HCT116 (cell line): ENCODE results near the gene TJP2. TPM values are rescaled to one million over a fixed set of nuclear protein-coding genes. Genes with fewer than 3 reads are reported as not detected.

Experiments used
- ATAC-seq: fragments of 200-7000 bp; cut with Tn5 transposase; 2 replicates; pipeline ENCODE4 v1.9.1; 2020; ENCODE audit warnings: mild to moderate bottlenecking, moderate library complexity
- BruUV-seq: library from RNA; stranded (reverse); fragments of 400-500 nt; replicated peaks from 2 replicates; lab custom pipeline; 2021; lab: Mats Ljungman, UMichigan
- CTCF ChIA-PET: fragments of 300-600 bp; sonication (Branson Sonifier 250); formaldehyde crosslinking; loops from one replicate; lab custom pipeline; 2021; ENCODE audit warnings: antibody characterized with exemption; lab: Charles Lee
- POLR2A ChIA-PET: fragments of 300-600, 350-600 bp; sonication (Branson Sonifier 250); formaldehyde crosslinking; loops from one replicate; lab custom pipeline; 2021; ENCODE audit warnings: antibody characterized with exemption; lab: Charles Lee
- RAD21 ChIA-PET, 2 experiments: fragments of 300-600 bp; sonication (Branson Sonifier 250); formaldehyde crosslinking; loops; one replicate each; lab custom pipeline; 2023; ENCODE audit warnings: low total read pairs in 2 of 2; ENCODE audit not compliant: uncharacterized antibody in 2 of 2, unreplicated experiment in 2 of 2, low non-redundant PET in 1 of 2; lab: Charles Lee
- DNase-seq: peaks from one replicate; pipeline ENCODE4 v3.0.0-alpha.2; 2010; ENCODE audit warnings: low read depth, low spot score
- H2AFZ ChIP-seq: fragments of 200-600 bp; shearing (Covaris generic), sonication (generic); 2 replicates; pipeline ENCODE4 v1.6.1; 2017; ENCODE audit warnings: low read depth, mixed run types, mixed read lengths, antibody characterized with exemption, low read length; ENCODE audit not compliant: poor library complexity, severe bottlenecking
- H3K27ac ChIP-seq: 2 replicates; pipeline ENCODE4 v1.5.1; 2012; ENCODE audit warnings: low read depth, low read length
- H3K27me3 ChIP-seq: fragments of 200-600 bp; sonication (generic); 2 replicates; pipeline ENCODE4 v1.6.1; 2016; ENCODE audit warnings: mixed run types, low read length, mixed read lengths; ENCODE audit not compliant: insufficient read depth
- H3K36me3 ChIP-seq, 2 experiments: fragments of 200-500 bp in 1 of 2; fragments of 200-600 bp in 1 of 2; sonication (Bioruptor generic) in 1 of 2; sonication (generic) in 1 of 2; 2 replicates each; pipeline versions ENCODE4 v1.5.1 to v1.6.1; 2014 to 2016; ENCODE audit warnings: low read length in 2 of 2, inconsistent platforms in 1 of 2, mixed read lengths in 1 of 2, mixed run types in 1 of 2; ENCODE audit not compliant: insufficient read depth in 2 of 2, control insufficient read depth in 1 of 2
- H3K4me1 ChIP-seq, 2 experiments: fragments of 200-600 bp in 1 of 2; sonication (generic) in 1 of 2; 2 replicates each; pipeline versions ENCODE4 v1.5.1 to v1.6.1; 2012 to 2017; ENCODE audit warnings: low read length in 2 of 2, inconsistent platforms in 1 of 2, mild to moderate bottlenecking in 1 of 2, mixed read lengths in 1 of 2, mixed run types in 1 of 2, moderate library complexity in 1 of 2; ENCODE audit not compliant: insufficient read depth in 2 of 2, control insufficient read depth in 1 of 2
- H3K4me2 ChIP-seq: fragments of 200-600 bp; sonication (generic); 2 replicates; pipeline ENCODE4 v1.6.1; 2017; ENCODE audit warnings: mixed run types, low read length, mixed read lengths
- H3K4me3 ChIP-seq, 2 experiments: fragments of 200-600 bp in 1 of 2; sonication (generic) in 1 of 2; replicated peaks in 1 of 2; 2 replicates each; pipeline ENCODE4 v1.5.1; 2011 to 2016; ENCODE audit warnings: low read length in 2 of 2, control low read depth in 1 of 2, low read depth in 1 of 2, mild to moderate bottlenecking in 1 of 2, mixed read lengths in 1 of 2, mixed run types in 1 of 2
- H3K79me2 ChIP-seq: fragments of 200-600 bp; sonication (generic); 2 replicates; pipeline ENCODE4 v1.6.1; 2017; ENCODE audit warnings: mild to moderate bottlenecking, mixed run types, low read length, moderate library complexity, mixed read lengths; ENCODE audit not compliant: insufficient read depth
- H3K9ac ChIP-seq: fragments of 200-600 bp; sonication (generic); 2 replicates; pipeline ENCODE4 v1.6.1; 2016; ENCODE audit warnings: low read length, mixed read lengths
- H3K9me2 ChIP-seq: fragments of 200-600 bp; sonication (generic), shearing (Covaris generic); 2 replicates; pipeline ENCODE4 v1.6.1; 2017; ENCODE audit warnings: mixed run types, mild to moderate bottlenecking, moderate library complexity; ENCODE audit not compliant: insufficient read depth
- H3K9me3 ChIP-seq, 2 experiments: fragments of 200-500 bp in 1 of 2; fragments of 200-600 bp in 1 of 2; sonication (Bioruptor generic) in 1 of 2; sonication (generic) in 1 of 2; 2 replicates each; pipeline ENCODE4 v1.6.1; 2014 to 2017; ENCODE audit warnings: low read length in 2 of 2, mixed read lengths in 2 of 2, inconsistent platforms in 1 of 2, low read depth in 1 of 2, mild to moderate bottlenecking in 1 of 2, mixed run types in 1 of 2, moderate library complexity in 1 of 2; ENCODE audit not compliant: control insufficient read depth in 1 of 2, insufficient read depth in 1 of 2
- H4K20me1 ChIP-seq: fragments of 200-600 bp; sonication (generic), shearing (Covaris generic); 2 replicates; pipeline ENCODE4 v1.6.1; 2017; ENCODE audit warnings: mixed run types, mild to moderate bottlenecking, moderate library complexity; ENCODE audit not compliant: insufficient read depth
- ATF3 ChIP-seq: IDR thresholded peaks from 2 replicates; pipeline ENCODE4 v1.6.1; 2012
- CTCF ChIP-seq, 3 experiments: fragments of 200-600 bp in 1 of 3; sonication (generic) in 1 of 3; IDR thresholded peaks in 2 of 3; conservative IDR thresholded peaks in 1 of 3; 2 replicates each; pipeline ENCODE4 v1.5.1; 2012 to 2017; ENCODE audit warnings: low read depth in 2 of 3, low read length in 2 of 3, antibody characterized with exemption in 1 of 3, borderline replicate concordance in 1 of 3, control low read depth in 1 of 3, mild to moderate bottlenecking in 1 of 3, mixed read lengths in 1 of 3, mixed run types in 1 of 3, moderate library complexity in 1 of 3; ENCODE audit not compliant: insufficient read depth in 1 of 3
- ELF1 ChIP-seq: IDR thresholded peaks from 2 replicates; pipeline ENCODE4 v1.6.1; 2012; ENCODE audit warnings: low read depth, borderline replicate concordance
- EZH2 ChIP-seq: fragments of 200-600 bp; sonication (generic); IDR thresholded peaks from 2 replicates; pipeline ENCODE4 v1.6.1; 2017; ENCODE audit warnings: antibody characterized with exemption, mixed run types
- EZH2phosphoT487 ChIP-seq: fragments of 200-600 bp; IDR thresholded peaks from 2 replicates; pipeline ENCODE4 v1.6.1; 2018; ENCODE audit warnings: antibody characterized with exemption, borderline replicate concordance
- FOSL1 ChIP-seq: IDR thresholded peaks from 2 replicates; pipeline ENCODE4 v1.6.1; 2012; ENCODE audit warnings: low read depth
- JUND ChIP-seq: IDR thresholded peaks from 2 replicates; pipeline ENCODE4 v1.6.1; 2012
- MAX ChIP-seq: IDR thresholded peaks from 2 replicates; pipeline ENCODE4 v1.6.1; 2012
- POLR2A ChIP-seq: IDR thresholded peaks from 2 replicates; pipeline ENCODE4 v1.7.0; 2011; ENCODE audit warnings: borderline replicate concordance; ENCODE audit not compliant: insufficient read depth, insufficient read length; ENCODE audit errors: extremely low read depth
- POLR2AphosphoS5 ChIP-seq: IDR thresholded peaks from 2 replicates; pipeline ENCODE4 v1.6.1; 2011; ENCODE audit warnings: mild to moderate bottlenecking, low read depth, low read length, moderate library complexity
- RAD21 ChIP-seq: IDR thresholded peaks from 2 replicates; pipeline ENCODE4 v1.6.1; 2012; ENCODE audit warnings: low read depth, mild to moderate bottlenecking
- REST ChIP-seq: IDR thresholded peaks from 2 replicates; pipeline ENCODE4 v1.6.1; 2012; ENCODE audit warnings: low read depth
- SIN3A ChIP-seq: IDR thresholded peaks from 2 replicates; pipeline ENCODE4 v1.6.1; 2012; ENCODE audit warnings: low read depth
- SP1 ChIP-seq: IDR thresholded peaks from 2 replicates; pipeline ENCODE4 v1.6.1; 2012; ENCODE audit warnings: low read depth
- ZFX ChIP-seq: fragments of 450-650 bp; IDR thresholded peaks from 2 replicates; pipeline ENCODE4 v1.6.1; 2017
- ZNF274 ChIP-seq: fragments of 200-500 bp; sonication (Bioruptor generic); IDR thresholded peaks from 2 replicates; pipeline ENCODE4 v1.6.1; 2014; ENCODE audit warnings: mild to moderate bottlenecking, low read depth, low read length, inconsistent platforms
- intact Hi-C: fragments of 100-400 bp; cut with micrococcal nuclease; formaldehyde crosslinking; loops from 2 replicates; pipeline ENCODE4 v1.10.0; 2022
- total RNA-seq: library from RNA; stranded (reverse); gene quantifications from one replicate; pipeline ENCODE4 v1.2.1, GENCODE V29; 2021; ENCODE audit not compliant: unreplicated experiment

The TJP2 gene
- total RNA-seq, 1 experiment from 2014 or later, result 39.7 TPM

GRCh38 chr9:69218166-69218565 lies 44.1 kb downstream of the TJP2 start:
- no TSS peak for BruUV-seq
- Histone ChIP-seq H3K9me3 (no peaks in the 10 kb centered on the region), H3K36me3 (no peaks in the 10 kb centered on the region), H3K9ac (no peak overlapping the region), H3K4me2 (no peak overlapping the region), H3K4me3 (no peak overlapping the region), H3K27ac (no peak overlapping the region), H3K9me2 (no peaks in the 10 kb centered on the region), H4K20me1 (no peaks in the 10 kb centered on the region), H2AFZ (no peak overlapping the region), H3K79me2 (no peaks in the 10 kb centered on the region), H3K4me1 (no peaks in the 10 kb centered on the region), H3K27me3 (no peaks in the 10 kb centered on the region)
- ATAC-seq, result no peak
- TF ChIP-seq MAX (no peak), ZFX (no peak), POLR2A (no peak), EZH2 (no peak), CTCF (IDR thresholded peaks at IDR 0.05 in 2 of 3, conservative IDR thresholded peaks at IDR 0.05 in 1 of 3; ENCODE audit: borderline replicate concordance in 1 of 3, insufficient read depth in 1 of 3, low read depth in 2 of 3, low read length in 2 of 3) (no peak), ZNF274 (no peak), POLR2AphosphoS5 (no peak), ATF3 (no peak), REST (no peak), FOSL1 (no peak), SIN3A (no peak), ELF1 (no peak), EZH2phosphoT487 (no peak), SP1 (no peak), JUND (no peak), RAD21 (no peak)
- RAD21 ChIA-PET, result no interaction called here
- CTCF ChIA-PET, result no interaction called here
- DNase-seq, result no peak
- intact Hi-C loops, result loop anchor here (2.0 kb wide), 1 partner anchor 13 kb away; no protein-coding TSS in a partner anchor
- POLR2A ChIA-PET, result no interaction called here
